ENCODE data around the gene LAMB2.

Gene LAMB2

GRCh38 chr3:49104427-49105291 is 28.2 kb downstream of the LAMB2 start, which contains the start of gene QARS1:
Gene QARS1 (minus strand): TSS chr3:49104757. CDS start chr3:49104733, 24 bp downstream.
- H3K4me3 ChIP-seq (ENCODE audit: low read depth, low read length), result peak within 1 kb of the TSS; percentile 93
- no peaks in the 10 kb centered on the region for H3K27me3 ChIP-seq (replicated peaks)
- peak; percentile 93 for DNase-seq
- in situ Hi-C loops (cut with HindIII; ENCODE audit: low pct_ligation_motif_present, low sequenced_read_pairs), result no loop called here
- no peak for TF ChIP-seq CTCF (IDR thresholded peaks at IDR 0.05; ENCODE audit: low read depth, low read length, missing control alignments)
- H3K36me3 ChIP-seq (replicated peaks), result peaks cover 45% of the 10 kb centered on the region
- H3K27ac ChIP-seq, result peak within 1 kb of the TSS; percentile 87

- Histone ChIP-seq H3K27me3 (replicated peaks) (no peaks in the 10 kb centered on the region), H3K27ac (peak overlapping the region; percentile 87), H3K4me3 (ENCODE audit: low read depth, low read length) (peak overlapping the region; percentile 93), H3K36me3 (replicated peaks) (peaks cover 45% of the 10 kb centered on the region)
- in situ Hi-C loops (cut with HindIII; ENCODE audit: low pct_ligation_motif_present, low sequenced_read_pairs), result no loop called here
- no peak for DNase-seq
- TF ChIP-seq CTCF (IDR thresholded peaks at IDR 0.05; ENCODE audit: low read depth, low read length, missing control alignments), result no peak
Observed at GRCh38 chr3:49104052-49104426, 28.8 kb downstream of the LAMB2 start.

- no peak for DNase-seq
- in situ Hi-C loops (cut with HindIII; ENCODE audit: low pct_ligation_motif_present, low sequenced_read_pairs), result no loop called here
- H3K27me3 ChIP-seq (replicated peaks), result no peaks in the 10 kb centered on the region
- TF ChIP-seq CTCF (IDR thresholded peaks at IDR 0.05; ENCODE audit: low read depth, low read length, missing control alignments), result no peak
- no peak overlapping the region for H3K4me3 ChIP-seq (ENCODE audit: low read depth, low read length)
- no peak overlapping the region for H3K27ac ChIP-seq
- peaks cover 60% of the 10 kb centered on the region for H3K36me3 ChIP-seq (replicated peaks)
Observed at GRCh38 chr3:49100046-49100615, 32.7 kb downstream of the LAMB2 start.

- no peak for DNase-seq
- no peak overlapping the region for H3K4me3 ChIP-seq (ENCODE audit: low read depth, low read length)
- H3K27ac ChIP-seq, result no peak overlapping the region
- H3K27me3 ChIP-seq (replicated peaks), result no peaks in the 10 kb centered on the region
- H3K36me3 ChIP-seq (replicated peaks), result peaks cover 60% of the 10 kb centered on the region
- in situ Hi-C loops (cut with HindIII; ENCODE audit: low pct_ligation_motif_present, low sequenced_read_pairs), result no loop called here
- TF ChIP-seq CTCF (IDR thresholded peaks at IDR 0.05; ENCODE audit: low read depth, low read length, missing control alignments), result no peak
Observed at GRCh38 chr3:49098910-49099630, 33.8 kb downstream of the LAMB2 start.

- no peak for DNase-seq
- in situ Hi-C loops (cut with HindIII; ENCODE audit: low pct_ligation_motif_present, low sequenced_read_pairs), result no loop called here
- Histone ChIP-seq H3K27me3 (replicated peaks) (no peaks in the 10 kb centered on the region), H3K36me3 (replicated peaks) (peaks cover 60% of the 10 kb centered on the region), H3K27ac (no peak overlapping the region), H3K4me3 (ENCODE audit: low read depth, low read length) (no peak overlapping the region)
- TF ChIP-seq CTCF (IDR thresholded peaks at IDR 0.05; ENCODE audit: low read depth, low read length, missing control alignments), result no peak
Observed at GRCh38 chr3:49098429-49098828, 34.4 kb downstream of the LAMB2 start.
